NCI-H748 (cell line): Measurements from ENCODE around the gene TLX3.
"Not testable (repeated sequence)": the region's sequence is repeated elsewhere in the genome, so short reads cannot be mapped to it uniquely, and the experiment has no call there.

Source experiments
- DNase-seq: peaks from one replicate; lab custom pipeline; 2025; ENCODE audit not compliant: unreplicated experiment; lab: John Stamatoyannopoulos, UW

Gene TLX3

GRCh38 chr5:171308453-171309275 lies at the start of gene TLX3:
TLX3 (plus strand) TSS chr5:171309248; CDS start chr5:171309366, 118 bp downstream.
- peak; percentile 96 for DNase-seq

- no peak for DNase-seq
Measured at GRCh38 chr5:171261361-171261760, 47.7 kb upstream of the TLX3 start.

- DNase-seq, result no peak
Measured at GRCh38 chr5:171261904-171262303, 47.1 kb upstream of the TLX3 start.

GRCh38 chr5:171263181-171263580 lies 45.9 kb upstream of the TLX3 start:
- no peak for DNase-seq

- no peak for DNase-seq
Measured at GRCh38 chr5:171264843-171265242, 44.2 kb upstream of the TLX3 start.

- no peak for DNase-seq
Measured at GRCh38 chr5:171268700-171269620, 40.1 kb upstream of the TLX3 start.

- no peak for DNase-seq
Measured at GRCh38 chr5:171269717-171270116, 39.3 kb upstream of the TLX3 start.

- no peak for DNase-seq
Measured at GRCh38 chr5:171270136-171270535, 38.9 kb upstream of the TLX3 start.

- no peak for DNase-seq
Measured at GRCh38 chr5:171271798-171272197, 37.2 kb upstream of the TLX3 start.

- peak; percentile 25 for DNase-seq
Measured at GRCh38 chr5:171272996-171273970, 35.8 kb upstream of the TLX3 start.

- DNase-seq, result peak; percentile 81
Measured at GRCh38 chr5:171275841-171276544, 33.1 kb upstream of the TLX3 start.

- DNase-seq, result no peak
Measured at GRCh38 chr5:171283753-171284152, 25.3 kb upstream of the TLX3 start.

- no peak for DNase-seq
Measured at GRCh38 chr5:171285465-171285864, 23.6 kb upstream of the TLX3 start.

- DNase-seq, result no peak
Measured at GRCh38 chr5:171288066-171288465, 21.0 kb upstream of the TLX3 start.

GRCh38 chr5:171291371-171291770 lies 17.7 kb upstream of the TLX3 start:
- no peak for DNase-seq

- no peak for DNase-seq
Measured at GRCh38 chr5:171295299-171295698, 13.7 kb upstream of the TLX3 start.

GRCh38 chr5:171295801-171296200 lies 13.2 kb upstream of the TLX3 start:
- no peak for DNase-seq

- DNase-seq, result not testable (repeated sequence)
Measured at GRCh38 chr5:171297941-171298340, 11.1 kb upstream of the TLX3 start.

GRCh38 chr5:171299228-171299627 lies 9.8 kb upstream of the TLX3 start:
- no peak for DNase-seq

- DNase-seq, result no peak
Measured at GRCh38 chr5:171299851-171300250, 9.2 kb upstream of the TLX3 start.
